Neural cell (in vitro differentiated cells): ENCODE results near the gene GPR158. TPM values are rescaled to one million over a fixed set of nuclear protein-coding genes. Genes with fewer than 3 reads are reported as not detected.

Experiments
- H2AFZ ChIP-seq: fragments of 200-600, 300-800 bp; sonication (generic), shearing (Covaris generic); 2 replicates; pipeline ENCODE4 v1.6.0; 2014; ENCODE audit warnings: low read depth, mild to moderate bottlenecking, antibody characterized with exemption, low read length, moderate library complexity
- H3F3A ChIP-seq: fragments of 200-600 bp; shearing (Covaris generic); 2 replicates; pipeline ENCODE4 v1.6.1; 2016; ENCODE audit warnings: mild to moderate bottlenecking, moderate library complexity, mixed read lengths, antibody characterized with exemption, low read length; ENCODE audit not compliant: insufficient read depth, poor library complexity, severe bottlenecking
- H3K27ac ChIP-seq: fragments of 200-600, 300-800 bp; sonication (generic), shearing (Covaris generic); 2 replicates; pipeline ENCODE4 v1.5.1; 2014; ENCODE audit warnings: mild to moderate bottlenecking, low read length, moderate library complexity
- H3K27me3 ChIP-seq: fragments of 300-800, 200-600 bp; sonication (generic), shearing (Covaris generic); 2 replicates; pipeline ENCODE4 v1.6.0; 2014; ENCODE audit warnings: mild to moderate bottlenecking, low read depth, low read length, moderate library complexity; ENCODE audit not compliant: insufficient read depth
- H3K36me3 ChIP-seq: fragments of 300-800, 200-600 bp; sonication (generic), shearing (Covaris generic); 2 replicates; pipeline ENCODE4 v1.5.1; 2014; ENCODE audit warnings: mild to moderate bottlenecking, antibody characterized with exemption, low read length, moderate library complexity; ENCODE audit not compliant: insufficient read depth
- H3K4me2 ChIP-seq: fragments of 300-800, 200-600 bp; sonication (generic), shearing (Covaris generic); 2 replicates; pipeline ENCODE4 v1.6.0; 2014; ENCODE audit warnings: mild to moderate bottlenecking, low read length
- H3K4me3 ChIP-seq: fragments of 300-800, 200-600 bp; sonication (generic), shearing (Covaris generic); 2 replicates; pipeline ENCODE4 v1.5.1; 2014; ENCODE audit warnings: mild to moderate bottlenecking, low read length, moderate library complexity
- H3K79me2 ChIP-seq: fragments of 200-600 bp; shearing (Covaris generic); replicated peaks from 2 replicates; pipeline ENCODE4 v1.6.0; 2014; ENCODE audit warnings: mild to moderate bottlenecking, low read length, moderate library complexity; ENCODE audit not compliant: insufficient read depth
- H3K9ac ChIP-seq: fragments of 300-800, 200-600 bp; sonication (generic), shearing (Covaris generic); 2 replicates; pipeline ENCODE4 v1.6.1; 2016; ENCODE audit warnings: mild to moderate bottlenecking, low read length, mixed read lengths
- H3K9me2 ChIP-seq: fragments of 200-600 bp; shearing (Covaris generic); 2 replicates; pipeline ENCODE4 v1.6.1; 2016; ENCODE audit warnings: mild to moderate bottlenecking, low read length, mixed read lengths; ENCODE audit not compliant: insufficient read depth
- H3K9me3 ChIP-seq: fragments of 200-600, 300-800 bp; sonication (generic), shearing (Covaris generic); 2 replicates; pipeline ENCODE4 v1.6.1; 2016; ENCODE audit warnings: mild to moderate bottlenecking, mixed run types, low read length, moderate library complexity, mixed read lengths
- H4K20me1 ChIP-seq: fragments of 200-600 bp; shearing (Covaris generic); 2 replicates; pipeline ENCODE4 v1.6.1; 2016; ENCODE audit warnings: mild to moderate bottlenecking, mixed run types; ENCODE audit not compliant: insufficient read depth
- CTCF ChIP-seq: fragments of 450-650 bp; IDR thresholded peaks from 2 replicates; pipeline ENCODE4 v1.5.1; 2014; ENCODE audit warnings: antibody characterized with exemption, mild to moderate bottlenecking, moderate library complexity; ENCODE audit not compliant: poor library complexity, severe bottlenecking
- EP300 ChIP-seq: fragments of 450-650 bp; conservative IDR thresholded peaks from 2 replicates; pipeline ENCODE4 v1.6.1; 2014; ENCODE audit warnings: antibody characterized with exemption, mild to moderate bottlenecking, moderate library complexity; ENCODE audit not compliant: poor library complexity, severe bottlenecking
- EZH2 ChIP-seq: fragments of 200-600, 300-800 bp; shearing (Covaris generic), sonication (generic); IDR thresholded peaks from 2 replicates; pipeline ENCODE4 v1.6.1; 2014; ENCODE audit warnings: antibody characterized with exemption, low read length, borderline replicate concordance, mild to moderate bottlenecking; ENCODE audit not compliant: insufficient read depth, poor library complexity, severe bottlenecking
- MXI1 ChIP-seq: fragments of 450-650 bp; conservative IDR thresholded peaks from 2 replicates; pipeline ENCODE4 v1.6.1; 2014; ENCODE audit warnings: antibody characterized with exemption, mild to moderate bottlenecking; ENCODE audit not compliant: poor library complexity, severe bottlenecking
- POLR2AphosphoS5 ChIP-seq: IDR thresholded peaks from 2 replicates; pipeline ENCODE4 v1.6.1; 2012
- RAD21 ChIP-seq: fragments of 450-650 bp; conservative IDR thresholded peaks from 2 replicates; pipeline ENCODE4 v1.6.1; 2014; ENCODE audit warnings: antibody characterized with exemption, mild to moderate bottlenecking, moderate library complexity
- REST ChIP-seq: IDR thresholded peaks from 2 replicates; pipeline ENCODE4 v1.6.1; 2012; ENCODE audit warnings: borderline replicate concordance
- SMC3 ChIP-seq: fragments of 450-650 bp; conservative IDR thresholded peaks from 2 replicates; pipeline ENCODE4 v1.6.1; 2014; ENCODE audit warnings: antibody characterized with exemption, mild to moderate bottlenecking, moderate library complexity; ENCODE audit not compliant: poor library complexity
- TAF1 ChIP-seq: IDR thresholded peaks from 2 replicates; pipeline ENCODE4 v1.6.1; 2012; ENCODE audit warnings: low read depth
- polyA minus RNA-seq: library from RNA; depleted of rRNA, polyadenylated mRNA; stranded (reverse); fragments of >200 nt; gene quantifications from 2 replicates; pipeline ENCODE4 v1.2.3, GENCODE V29; 2014
- polyA plus RNA-seq: library from polyadenylated mRNA; depleted of rRNA; stranded (reverse); fragments of >200 nt; gene quantifications from 2 replicates; pipeline ENCODE4 v1.2.3, GENCODE V29; 2014

Gene GPR158
- polyA plus RNA-seq (1.7 and 2.1 TPM in 2 replicates), polyA minus RNA-seq (7.5 and 8.3 TPM in 2 replicates)

GRCh38 chr10:25174461-25175230 lies at the start of gene GPR158:
TSS of gene GPR158 (plus strand) at chr10:25175001. CDS start at chr10:25175421, 420 bp downstream.
- no peaks in the 10 kb centered on the region for H4K20me1 ChIP-seq
- peaks cover 62% of the 10 kb centered on the region for H3K27me3 ChIP-seq
- H3F3A ChIP-seq: no peaks in the 10 kb centered on the region
- H2AFZ ChIP-seq: peak within 1 kb of the TSS; percentile 89
- H3K9me2 ChIP-seq: no peaks in the 10 kb centered on the region
- TF ChIP-seq MXI1 (peak; percentile 50), CTCF (peak; percentile 25), TAF1 (no peak), SMC3 (peak; percentile 48), RAD21 (peak; percentile 49), POLR2AphosphoS5 (peak; percentile 53), REST (peak; percentile 98), EZH2 (no peak), EP300 (peak; percentile 19)
- peak within 1 kb of the TSS; percentile 74 for H3K9ac ChIP-seq
- peak within 1 kb of the TSS; percentile 59 for H3K27ac ChIP-seq
- no peaks in the 10 kb centered on the region for H3K79me2 ChIP-seq
- H3K4me2 ChIP-seq: peak within 1 kb of the TSS; percentile 80
- H3K4me3 ChIP-seq: peak within 1 kb of the TSS; percentile 78
- no peaks in the 10 kb centered on the region for H3K36me3 ChIP-seq
- no peaks in the 10 kb centered on the region for H3K9me3 ChIP-seq

- H3F3A ChIP-seq: no peaks in the 10 kb centered on the region
- H3K9ac ChIP-seq: no peak overlapping the region
- peak overlapping the region; percentile 19 for H3K27ac ChIP-seq
- no peaks in the 10 kb centered on the region for H4K20me1 ChIP-seq
- H3K9me2 ChIP-seq: no peaks in the 10 kb centered on the region
- TF ChIP-seq REST (peak; percentile 39), TAF1 (no peak)
- no peaks in the 10 kb centered on the region for H3K27me3 ChIP-seq
- peak overlapping the region; percentile 19 for H3K4me3 ChIP-seq
- no peaks in the 10 kb centered on the region for H3K79me2 ChIP-seq
- no peak overlapping the region for H2AFZ ChIP-seq
- H3K9me3 ChIP-seq: no peaks in the 10 kb centered on the region
- no peak overlapping the region for H3K4me2 ChIP-seq
- no peaks in the 10 kb centered on the region for H3K36me3 ChIP-seq
These were observed 49.6 kb upstream of the GPR158 start for GRCh38 chr10:25125201-25125611.
